Kidney epithelial cell (primary cell): ENCODE measurements around the gene ASZ1. TPM values are rescaled to one million over a fixed set of nuclear protein-coding genes. Genes with fewer than 3 reads are reported as not detected.

Experiments
- DNase-seq: peaks from one replicate; pipeline ENCODE4 v3.0.0-alpha.2; 2010; ENCODE audit warnings: low read depth
- H3K27me3 ChIP-seq: 2 replicates; pipeline ENCODE4 v1.6.0; 2011; ENCODE audit warnings: low read length; ENCODE audit not compliant: control insufficient read depth, insufficient read depth
- H3K36me3 ChIP-seq: 2 replicates; pipeline ENCODE4 v1.5.1; 2011; ENCODE audit warnings: low read length; ENCODE audit not compliant: control insufficient read depth, insufficient read depth
- H3K4me3 ChIP-seq: 2 replicates; pipeline ENCODE4 v1.5.1; 2011; ENCODE audit warnings: low read depth, mild to moderate bottlenecking, control low read depth, low read length
- total RNA-seq: library from RNA; depleted of rRNA; stranded (reverse); fragments of >200 nt; gene quantifications from 2 replicates; pipeline ENCODE4 v1.2.3, GENCODE V29; 2015
- TF ChIP-seq, protein P1 (sequence below): IDR thresholded peaks from 2 replicates; pipeline ENCODE4 v1.5.1; 2011; ENCODE audit warnings: mild to moderate bottlenecking, moderate library complexity, low read length, control low read depth, inconsistent platforms; ENCODE audit not compliant: insufficient read depth, poor library complexity, severe bottlenecking

Gene ASZ1
- total RNA-seq, 1 donor from 2014 or later: not detected

DNA sequence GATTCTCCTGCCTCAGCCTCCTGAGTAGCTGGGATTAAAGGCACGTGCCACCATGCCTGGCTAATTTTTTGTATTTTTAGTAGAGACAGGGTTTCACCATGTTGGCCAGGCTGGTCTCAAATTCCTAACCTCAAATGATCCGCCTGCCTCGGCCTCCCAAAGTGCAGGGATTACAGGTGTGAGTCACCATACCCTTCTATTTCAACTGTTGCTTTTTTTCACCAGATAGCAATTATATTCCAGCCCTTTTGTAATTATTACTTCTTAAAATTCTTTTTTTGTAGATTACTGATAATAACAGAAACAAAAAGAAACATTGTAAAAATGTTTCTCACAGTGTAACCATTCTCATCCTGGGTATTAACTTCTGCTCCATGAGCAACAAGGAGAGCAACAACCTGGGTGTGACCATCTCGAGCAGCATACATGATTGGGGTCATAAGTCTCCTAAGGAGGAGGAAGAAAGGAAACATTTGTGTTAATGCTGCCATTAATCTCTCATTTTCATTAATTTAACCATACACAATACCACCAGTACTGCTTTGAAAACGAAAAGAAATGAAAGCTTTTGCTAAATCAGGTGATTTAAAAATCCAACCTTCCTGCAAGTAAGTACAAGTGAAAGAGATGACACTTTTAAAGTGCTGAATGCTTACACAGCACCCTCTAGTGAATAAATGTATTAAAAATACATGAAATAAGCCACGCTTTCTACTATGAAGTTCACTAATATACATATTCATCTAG lies 41.8 kb downstream of the ASZ1 start:
- Histone ChIP-seq H3K27me3 (no peaks in the 10 kb centered on the region), H3K36me3 (no peaks in the 10 kb centered on the region), H3K4me3 (no peak overlapping the region)
- DNase-seq: no peak
- TF ChIP-seq, protein P1, sequence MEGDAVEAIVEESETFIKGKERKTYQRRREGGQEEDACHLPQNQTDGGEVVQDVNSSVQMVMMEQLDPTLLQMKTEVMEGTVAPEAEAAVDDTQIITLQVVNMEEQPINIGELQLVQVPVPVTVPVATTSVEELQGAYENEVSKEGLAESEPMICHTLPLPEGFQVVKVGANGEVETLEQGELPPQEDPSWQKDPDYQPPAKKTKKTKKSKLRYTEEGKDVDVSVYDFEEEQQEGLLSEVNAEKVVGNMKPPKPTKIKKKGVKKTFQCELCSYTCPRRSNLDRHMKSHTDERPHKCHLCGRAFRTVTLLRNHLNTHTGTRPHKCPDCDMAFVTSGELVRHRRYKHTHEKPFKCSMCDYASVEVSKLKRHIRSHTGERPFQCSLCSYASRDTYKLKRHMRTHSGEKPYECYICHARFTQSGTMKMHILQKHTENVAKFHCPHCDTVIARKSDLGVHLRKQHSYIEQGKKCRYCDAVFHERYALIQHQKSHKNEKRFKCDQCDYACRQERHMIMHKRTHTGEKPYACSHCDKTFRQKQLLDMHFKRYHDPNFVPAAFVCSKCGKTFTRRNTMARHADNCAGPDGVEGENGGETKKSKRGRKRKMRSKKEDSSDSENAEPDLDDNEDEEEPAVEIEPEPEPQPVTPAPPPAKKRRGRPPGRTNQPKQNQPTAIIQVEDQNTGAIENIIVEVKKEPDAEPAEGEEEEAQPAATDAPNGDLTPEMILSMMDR: peak; percentile 39

DNA sequence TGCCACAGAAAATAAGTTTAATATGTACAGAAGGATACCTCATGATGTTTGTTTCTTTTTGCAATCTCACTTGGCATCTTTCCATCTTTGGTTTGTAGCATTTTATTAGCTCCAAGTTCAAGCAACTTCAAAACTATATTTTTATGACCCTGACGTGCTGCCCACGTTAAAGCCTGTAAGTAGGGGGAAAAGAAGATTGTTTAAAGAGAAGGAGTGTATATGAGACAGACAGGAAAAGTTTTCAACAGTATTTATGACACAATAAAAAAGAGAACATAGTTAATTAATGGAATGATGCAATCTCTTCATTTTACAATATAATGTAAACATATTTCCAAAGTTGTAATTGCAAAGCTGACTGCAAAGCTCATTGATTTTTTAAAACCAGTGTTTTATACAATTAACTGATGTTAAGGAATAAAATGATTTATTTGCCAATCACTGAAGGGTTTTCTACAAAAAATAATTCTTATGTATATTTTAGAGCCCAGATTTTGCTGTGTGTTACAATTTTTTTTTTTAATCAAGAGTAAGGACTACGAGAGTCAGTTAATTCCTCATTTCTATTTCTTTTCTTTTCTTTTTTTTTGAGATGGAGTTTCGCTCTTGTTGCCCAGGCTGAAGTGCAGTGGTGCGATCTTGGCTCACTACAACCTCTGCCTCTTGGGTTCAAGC lies 42.5 kb downstream of the ASZ1 start:
- Histone ChIP-seq H3K4me3 (no peak overlapping the region), H3K27me3 (no peaks in the 10 kb centered on the region), H3K36me3 (no peaks in the 10 kb centered on the region)
- DNase-seq: no peak
- TF ChIP-seq, protein P1: no peak

DNA sequence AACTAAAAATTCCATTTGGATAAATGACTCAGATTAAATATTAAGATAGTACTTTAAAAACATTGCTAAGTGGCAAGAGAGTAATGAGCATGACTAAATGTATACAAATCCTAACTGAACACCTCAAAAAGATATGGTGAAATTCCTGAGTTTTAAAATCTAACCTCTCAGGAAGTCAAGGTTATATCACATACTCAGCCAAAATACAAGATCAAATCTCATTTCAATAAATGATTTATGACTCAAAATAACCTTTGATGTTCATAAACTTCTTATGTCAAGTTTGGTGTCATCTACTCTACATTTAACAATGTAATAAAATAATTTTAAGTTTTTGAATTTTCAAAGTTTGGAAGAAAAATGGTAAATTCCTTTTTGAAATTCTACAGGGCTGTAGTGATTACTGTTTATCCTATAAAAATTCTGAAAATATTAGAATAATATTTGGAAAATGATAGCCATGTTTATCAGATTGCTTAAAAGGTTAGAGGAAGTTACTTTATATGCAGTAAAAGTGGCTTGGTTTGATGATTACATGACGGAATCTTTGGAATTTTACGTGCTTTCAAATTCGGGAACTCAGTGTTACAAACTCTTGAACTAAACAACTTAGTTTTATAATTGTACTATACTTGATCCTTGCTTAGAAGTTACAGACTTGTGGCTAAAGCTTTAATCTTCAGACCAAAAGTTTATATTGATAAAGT lies 43.7 kb downstream of the ASZ1 start:
- TF ChIP-seq, protein P1: no peak
- Histone ChIP-seq H3K27me3 (no peaks in the 10 kb centered on the region), H3K4me3 (no peak overlapping the region), H3K36me3 (no peaks in the 10 kb centered on the region)
- DNase-seq: no peak

DNA sequence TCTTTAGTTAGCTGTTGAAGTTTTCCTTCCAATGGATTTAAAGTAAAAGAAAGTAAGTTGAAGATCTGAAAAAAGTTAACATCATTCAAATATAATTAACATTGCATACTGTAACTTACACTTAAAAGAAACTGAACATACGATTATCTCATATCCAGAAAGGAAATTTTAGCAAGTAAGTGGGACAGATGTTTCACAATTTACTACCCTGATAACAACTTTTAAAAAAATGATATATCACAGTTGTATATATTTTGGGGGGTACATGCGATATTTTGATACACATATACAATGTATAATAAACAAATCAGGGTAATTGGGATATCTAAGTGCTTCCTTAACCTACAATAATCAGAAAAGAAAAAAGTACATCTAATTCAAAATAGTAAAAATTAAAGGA lies 44.2 kb downstream of the ASZ1 start:
- TF ChIP-seq, protein P1: no peak
- no peaks in the 10 kb centered on the region for H3K36me3 ChIP-seq
- DNase-seq: no peak
- no peaks in the 10 kb centered on the region for H3K27me3 ChIP-seq
- H3K4me3 ChIP-seq: no peak overlapping the region

DNA sequence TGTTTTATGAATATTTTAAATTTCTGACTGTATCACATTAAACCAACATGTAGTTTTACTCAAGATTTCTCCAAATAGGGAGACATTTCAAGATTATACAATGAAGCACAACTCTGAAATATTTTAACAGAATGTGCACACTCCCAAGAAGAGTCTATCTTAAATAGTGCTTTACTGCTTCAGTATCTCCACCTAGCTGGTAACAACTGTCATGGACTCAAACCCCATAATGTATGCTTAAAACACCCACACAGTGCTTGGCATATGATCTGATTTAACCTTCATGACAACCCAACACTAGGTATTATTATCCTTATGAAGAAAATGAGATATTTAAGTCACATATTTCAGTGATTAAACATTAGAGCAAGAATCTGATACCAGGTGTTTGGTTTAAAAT lies 45.9 kb downstream of the ASZ1 start:
- no peak for DNase-seq
- Histone ChIP-seq H3K36me3 (no peaks in the 10 kb centered on the region), H3K4me3 (no peak overlapping the region), H3K27me3 (no peaks in the 10 kb centered on the region)
- TF ChIP-seq, protein P1: no peak
